NCI-H2081 (cell line): ENCODE data around the gene GALNT10.

ENCODE experiments used
- DNase-seq, 2 experiments: peaks; one replicate each; lab custom pipeline; 2025; lab: John Stamatoyannopoulos, UW

Gene GALNT10

GRCh38 chr5:154298065-154298464, 107.5 kb downstream of the GALNT10 start:
- no peak for DNase-seq

- no peak for DNase-seq
These were observed 109.8 kb downstream of the GALNT10 start for GRCh38 chr5:154300207-154300883.

- no peak for DNase-seq
These were observed 111.2 kb downstream of the GALNT10 start for GRCh38 chr5:154301726-154302125.

DNA sequence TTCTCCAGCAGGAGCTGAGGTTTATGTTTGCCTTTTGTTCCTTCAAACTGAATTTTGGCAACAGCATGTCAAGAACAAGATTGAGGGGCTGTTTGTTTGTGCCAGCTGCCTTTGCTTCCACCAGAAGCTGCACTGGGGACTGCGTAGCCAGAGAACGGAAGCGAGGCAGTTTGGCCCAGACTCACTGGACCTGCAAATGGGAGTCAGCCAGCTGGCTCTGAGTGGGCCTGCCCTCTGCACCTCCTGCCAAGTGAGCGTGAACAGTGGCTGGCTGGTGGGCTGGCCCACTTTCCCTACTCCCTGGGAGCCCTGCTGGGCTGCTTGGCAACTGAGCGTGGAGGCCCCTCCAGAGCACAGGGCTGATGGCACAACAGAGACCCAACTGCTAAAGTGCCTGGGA, 111.6 kb downstream of the GALNT10 start:
- peak; percentile 13 to 56 for DNase-seq

- DNase-seq = no peak
These were observed 112.6 kb downstream of the GALNT10 start for GRCh38 chr5:154303133-154303532.

DNA sequence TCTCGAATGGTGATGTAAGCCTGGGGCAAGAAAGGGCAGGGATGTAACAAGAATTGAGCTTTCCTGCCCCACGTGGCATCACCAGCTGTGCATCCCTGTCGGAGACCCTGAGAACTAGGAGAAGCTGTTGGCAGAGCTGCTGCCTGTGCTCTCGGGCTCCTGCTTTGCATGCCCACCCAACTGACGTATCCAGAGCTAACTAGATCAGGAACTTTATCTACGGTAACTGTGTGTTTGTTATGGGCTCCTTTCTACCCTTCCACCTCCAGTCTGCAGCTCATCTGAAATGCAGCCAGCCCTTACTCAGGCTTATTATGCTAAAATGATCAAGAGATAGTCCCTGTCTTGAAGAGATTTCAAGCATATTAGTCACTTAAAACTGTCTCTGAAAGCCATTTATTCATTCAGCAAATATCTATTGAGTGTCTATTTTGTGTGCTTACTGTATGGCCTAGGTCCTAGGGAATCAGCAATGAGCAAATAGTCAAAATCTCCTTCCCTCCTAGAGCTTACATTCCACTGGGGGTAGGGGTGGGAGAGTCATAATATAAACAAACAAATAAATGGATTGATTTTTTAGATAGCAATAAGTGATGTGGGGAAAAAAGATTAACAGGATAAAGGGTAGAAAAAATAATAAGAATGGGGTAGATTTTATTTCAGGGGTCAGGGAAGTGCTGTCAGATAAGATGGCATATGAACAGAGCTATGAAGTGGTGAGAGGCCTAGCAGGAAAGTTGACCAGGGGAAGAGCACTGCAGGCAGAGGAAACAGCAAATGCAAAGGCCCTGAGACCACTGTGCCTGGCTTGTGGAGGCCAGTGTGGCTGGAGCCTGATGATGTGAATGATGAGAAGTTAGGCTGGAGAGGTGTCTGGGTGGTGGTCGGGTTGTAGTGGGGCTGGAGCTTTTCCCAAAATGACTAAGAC, 118.2 kb downstream of the GALNT10 start:
- no peak for DNase-seq

- DNase-seq = no peak
These were observed 118.8 kb downstream of the GALNT10 start for GRCh38 chr5:154309371-154309745.

- DNase-seq = no peak
These were observed 119.3 kb downstream of the GALNT10 start for GRCh38 chr5:154309805-154310204.

DNA sequence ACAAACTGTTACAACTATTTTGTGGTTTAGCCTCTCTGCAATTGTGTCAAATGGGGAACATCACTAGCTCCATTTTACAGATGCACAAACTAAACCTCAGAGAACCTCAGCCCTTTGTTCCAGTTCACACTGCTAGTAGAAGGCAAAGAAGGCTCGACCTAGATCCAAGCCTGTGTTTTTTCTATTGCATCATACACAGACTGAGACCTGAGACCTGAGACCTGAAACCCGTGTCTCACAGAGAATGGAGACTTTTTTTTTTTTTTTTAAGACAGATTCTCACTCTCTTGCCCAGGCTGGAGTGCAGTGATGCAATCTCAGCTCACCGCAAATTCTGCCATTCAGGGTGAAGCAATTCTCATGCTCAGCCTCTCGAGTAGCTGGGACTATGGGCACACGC, 120.8 kb downstream of the GALNT10 start:
- DNase-seq = no peak

GRCh38 chr5:154312000-154312399, 121.5 kb downstream of the GALNT10 start:
- DNase-seq = no peak

DNA sequence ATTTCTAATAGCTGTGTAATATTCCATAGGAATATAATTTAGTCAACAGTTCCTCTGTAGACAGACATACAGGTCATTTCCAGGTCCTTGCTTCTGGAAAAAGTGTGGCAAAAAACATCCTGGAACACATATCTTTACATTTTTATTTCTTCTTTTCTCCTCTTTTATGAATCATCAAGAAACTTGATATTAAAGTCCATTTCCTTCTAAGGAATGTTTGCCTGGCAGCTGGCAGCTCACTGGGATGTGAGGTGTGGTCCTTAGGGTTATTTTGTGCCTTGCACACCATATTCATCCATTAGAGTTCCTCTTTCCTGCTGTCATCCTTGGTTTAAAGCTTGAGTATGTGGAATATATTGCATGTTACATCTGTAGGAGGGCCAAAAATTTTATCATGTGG, 122.0 kb downstream of the GALNT10 start:
- no peak for DNase-seq

- no peak for DNase-seq
These were observed 123.0 kb downstream of the GALNT10 start for GRCh38 chr5:154313360-154314017.

GRCh38 chr5:154315196-154315595, 124.7 kb downstream of the GALNT10 start:
- DNase-seq = no peak

GRCh38 chr5:154315756-154316155, 125.2 kb downstream of the GALNT10 start:
- no peak for DNase-seq

DNA sequence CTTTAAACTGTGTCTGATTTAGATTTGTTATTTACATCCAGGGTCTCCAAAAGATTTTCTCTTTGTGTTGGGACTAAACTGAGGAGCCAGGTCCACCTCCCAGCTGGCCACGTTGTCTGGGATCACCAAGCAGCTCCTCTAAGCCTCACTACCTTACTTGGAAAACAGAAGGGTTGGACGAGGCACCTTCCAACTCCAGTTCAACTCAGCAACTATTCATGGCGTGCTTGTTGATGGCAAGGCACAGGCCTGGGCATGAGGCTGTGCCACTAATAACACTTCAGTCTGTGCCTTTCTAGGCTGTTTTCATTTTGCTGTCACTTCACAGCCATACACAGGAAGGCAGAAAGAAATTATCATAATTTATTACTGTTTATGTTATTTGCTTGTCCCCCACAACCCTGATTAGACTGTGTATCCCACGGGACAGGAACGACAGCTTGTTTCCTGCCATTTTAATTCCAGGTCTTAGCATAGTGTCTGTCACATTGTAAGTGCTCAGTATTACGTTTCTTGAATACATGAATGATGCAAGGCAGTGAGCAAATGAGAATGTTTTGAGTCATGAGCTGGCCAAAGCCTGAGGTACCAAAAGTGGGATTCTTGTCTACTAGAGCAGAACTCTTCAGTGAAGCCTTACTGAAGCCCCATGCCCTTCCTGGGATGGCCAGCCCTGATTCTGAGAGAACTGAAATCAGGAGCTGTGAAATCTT, 125.8 kb downstream of the GALNT10 start:
- no peak for DNase-seq

DNA sequence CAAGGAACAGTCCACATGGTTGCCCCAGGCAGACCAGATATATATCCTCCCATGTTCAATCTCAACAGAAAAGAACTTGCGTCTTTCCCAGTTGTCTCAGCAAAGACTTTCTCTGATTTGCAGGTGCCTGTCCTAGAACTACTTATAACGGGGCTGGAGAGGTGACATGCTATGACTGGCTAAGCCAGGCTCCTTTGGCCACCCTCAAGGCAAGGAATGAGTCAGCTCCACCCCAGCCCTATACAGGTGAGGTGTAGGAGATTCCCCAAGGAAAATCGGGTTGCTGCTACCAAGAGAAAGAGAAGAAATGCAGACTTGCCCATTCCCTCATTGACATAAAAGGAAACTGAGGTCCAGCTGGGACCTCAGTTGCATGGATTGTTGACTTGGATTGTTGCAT, 127.4 kb downstream of the GALNT10 start:
- no peak for DNase-seq

GRCh38 chr5:154318691-154319090, 128.2 kb downstream of the GALNT10 start:
- DNase-seq = no peak

DNA sequence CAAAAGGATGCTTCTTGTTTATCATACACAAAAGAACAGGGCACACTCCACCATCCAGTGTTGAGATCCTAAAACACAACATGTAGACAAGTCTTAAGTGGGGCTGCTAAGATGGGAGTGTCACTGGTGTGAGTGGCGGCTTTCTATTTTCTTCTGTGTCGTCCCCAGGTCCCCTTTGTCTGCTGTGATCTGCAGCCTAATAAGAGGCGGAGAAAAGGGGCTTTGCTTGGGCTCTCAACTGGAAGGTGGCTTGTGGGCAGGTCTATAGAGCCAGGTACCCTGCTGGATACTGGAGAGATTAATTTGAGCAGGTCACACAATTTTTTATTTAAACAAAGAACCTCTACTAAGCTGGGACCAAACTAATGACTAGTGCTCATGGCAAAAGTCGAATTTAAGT, 129.2 kb downstream of the GALNT10 start:
- no peak for DNase-seq

GRCh38 chr5:154320224-154321089, 129.9 kb downstream of the GALNT10 start:
- DNase-seq = peak; percentile 2 to 22

- no peak for DNase-seq
These were observed 131.0 kb downstream of the GALNT10 start for GRCh38 chr5:154321546-154321945.

DNA sequence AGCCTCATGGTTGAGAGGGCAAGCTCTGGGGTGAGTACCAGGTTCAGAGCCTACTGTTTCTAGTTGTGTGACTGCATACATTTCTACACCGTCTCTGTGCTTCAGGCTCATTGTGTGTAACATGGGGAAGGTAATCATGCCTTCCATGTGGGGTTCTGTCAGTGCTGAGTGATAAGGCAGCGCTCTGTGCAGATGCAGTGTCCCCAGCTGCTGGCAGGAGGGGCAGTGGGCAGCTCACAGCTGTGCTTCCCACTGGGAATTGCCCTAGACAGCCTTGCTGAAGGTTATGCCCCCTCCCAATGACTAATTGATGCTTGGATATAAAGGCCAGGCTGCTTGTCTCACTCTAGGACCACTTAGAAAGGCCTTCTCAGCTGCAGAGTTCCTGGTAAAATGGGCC, 133.5 kb downstream of the GALNT10 start:
- no peak for DNase-seq
